ENCODE data around the gene TAS2R50.
"Not testable (repeated sequence)": the region's sequence is repeated elsewhere in the genome, so short reads cannot be mapped to it uniquely, and the experiment has no call there.

TAS2R50 gene

GRCh38 chr12:10986812-10987211 lies at the start of gene TAS2R50:
TSS of gene TAS2R50 (minus strand) at chr12:10986912. CDS start at chr12:10986860, 52 bp downstream.
- H3K4me3 ChIP-seq (ENCODE audit: control insufficient read depth, low read depth, low read length): no peak within 1 kb of the TSS
- TF ChIP-seq CTCF (conservative IDR thresholded peaks at IDR 0.05; ENCODE audit: control insufficient read depth, insufficient read depth, low read depth, low read length): no peak
- no peak for DNase-seq (ENCODE audit: low read depth)

- DNase-seq (ENCODE audit: low read depth); H3K4me3 ChIP-seq (ENCODE audit: control insufficient read depth, low read depth, low read length): not testable (repeated sequence)
These were observed 47.2 kb upstream of the TAS2R50 start for GRCh38 chr12:11033959-11034358.

GRCh38 chr12:11031307-11031706 lies 44.6 kb upstream of the TAS2R50 start, which contains the start of gene TAS2R31:
TSS of gene TAS2R31 (minus strand) at chr12:11031407. CDS start at chr12:11031335, 72 bp downstream.
- no peak for TF ChIP-seq CTCF (conservative IDR thresholded peaks at IDR 0.05; ENCODE audit: control insufficient read depth, insufficient read depth, low read depth, low read length)
- no peak for DNase-seq (ENCODE audit: low read depth)
- no peak within 1 kb of the TSS for H3K4me3 ChIP-seq (ENCODE audit: control insufficient read depth, low read depth, low read length)

DNA sequence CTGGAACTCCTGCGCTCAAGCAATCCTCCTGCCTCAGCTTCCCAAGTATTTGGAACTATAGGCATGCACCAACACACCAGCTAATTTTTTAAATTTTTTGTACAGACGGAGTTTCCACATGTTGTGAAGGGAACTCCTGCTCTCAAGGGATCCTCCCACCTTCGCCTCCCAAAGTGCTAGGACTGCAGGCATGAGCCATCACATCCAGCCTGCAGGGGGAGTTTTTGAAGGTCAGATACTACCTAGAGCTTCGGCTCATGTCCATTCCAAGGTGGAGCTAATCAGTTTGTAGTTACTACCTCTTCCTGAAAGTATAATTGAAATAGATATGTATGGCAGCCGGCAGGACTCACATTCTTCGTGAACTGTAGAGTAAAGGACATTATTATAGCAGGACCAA lies 39.4 kb upstream of the TAS2R50 start:
- peak; percentile 10 for TF ChIP-seq CTCF (conservative IDR thresholded peaks at IDR 0.05; ENCODE audit: control insufficient read depth, insufficient read depth, low read depth, low read length)
- no peak for DNase-seq (ENCODE audit: low read depth)
- H3K4me3 ChIP-seq (ENCODE audit: control insufficient read depth, low read depth, low read length): no peak overlapping the region

- no peak for DNase-seq (ENCODE audit: low read depth)
- H3K4me3 ChIP-seq (ENCODE audit: control insufficient read depth, low read depth, low read length): no peak overlapping the region
- no peak for TF ChIP-seq CTCF (conservative IDR thresholded peaks at IDR 0.05; ENCODE audit: control insufficient read depth, insufficient read depth, low read depth, low read length)
These were observed 36.7 kb upstream of the TAS2R50 start for GRCh38 chr12:11023387-11023786.

GRCh38 chr12:11022520-11022919 lies 35.8 kb upstream of the TAS2R50 start, which contains the start of gene TAS2R19:
TSS of gene TAS2R19 (minus strand) at chr12:11022620. CDS start at chr12:11022571, 49 bp downstream.
- H3K4me3 ChIP-seq (ENCODE audit: control insufficient read depth, low read depth, low read length): no peak within 1 kb of the TSS
- no peak for TF ChIP-seq CTCF (conservative IDR thresholded peaks at IDR 0.05; ENCODE audit: control insufficient read depth, insufficient read depth, low read depth, low read length)
- no peak for DNase-seq (ENCODE audit: low read depth)

- no peak for TF ChIP-seq CTCF (conservative IDR thresholded peaks at IDR 0.05; ENCODE audit: control insufficient read depth, insufficient read depth, low read depth, low read length)
- DNase-seq (ENCODE audit: low read depth): no peak
- no peak overlapping the region for H3K4me3 ChIP-seq (ENCODE audit: control insufficient read depth, low read depth, low read length)
These were observed 30.2 kb upstream of the TAS2R50 start for GRCh38 chr12:11016937-11017336.

Measured in fibroblast of mammary gland (primary cell).